Measurements from ENCODE around the gene RCOR1. TPM values are rescaled to one million over a fixed set of nuclear protein-coding genes. Genes with fewer than 3 reads are reported as not detected.

The RCOR1 gene
- total RNA-seq: 10 to 100 TPM; 19.8 to 58.7 (median 34.3) TPM

- WGBS, 2 donors: 0 to 2% methylated on average over 13 to 16 of the region's 96 CpGs
- Histone ChIP-seq H3K4me1 (peaks cover 11 to 29% (median 17%) of the 10 kb centered on the region in 4 donors), H3K27me3 (no peaks in the 10 kb centered on the region), H3K4me3 (peak within 1 kb of the TSS; percentile 71 to 98 (median 88)), H3K27ac (peak within 1 kb of the TSS; percentile 95 to 100 (median 99)), H3K9me3 (no peaks in the 10 kb centered on the region), H3K36me3 (no peaks in the 10 kb centered on the region)
- TF ChIP-seq CTCF (IDR thresholded peaks at IDR 0.05) (peak in 1 of 6 experiments; percentile 10), EP300 (IDR thresholded peaks at IDR 0.05) (peak in 1 of 4 donors; percentile 37), POLR2A (IDR thresholded peaks at IDR 0.05) (peak in 3 of 4 donors; percentile 27 to 89 (median 40)), POLR2AphosphoS5 (IDR thresholded peaks at IDR 0.05) (peak; percentile 89 to 99)
- peak; percentile 95 to 97 for ATAC-seq (ENCODE audit: low FRiP score in 2 of 2)
- peak; percentile 98 to 99 for DNase-seq
These were observed at the start of gene RCOR1 for GRCh38 chr14:102591944-102592762. RCOR1 (plus strand) TSS chr14:102592649; CDS start chr14:102592887, 238 bp downstream.

GRCh38 chr14:102544046-102544746 lies 48.3 kb upstream of the RCOR1 start:
- ATAC-seq (ENCODE audit: low FRiP score in 2 of 2) (peak in 1 of 2 donors; percentile 47), DNase-seq (no peak)
- H3K9me3 ChIP-seq: no peaks in the 10 kb centered on the region
- H3K27ac ChIP-seq: no peak overlapping the region
- TF ChIP-seq CTCF (IDR thresholded peaks at IDR 0.05) (no peak), EP300 (IDR thresholded peaks at IDR 0.05) (no peak), POLR2A (IDR thresholded peaks at IDR 0.05) (no peak), POLR2AphosphoS5 (IDR thresholded peaks at IDR 0.05) (no peak)
- no peaks in the 10 kb centered on the region for H3K36me3 ChIP-seq
- WGBS, 2 donors: 57 to 73% methylated on average over 6 to 15 of the region's 43 CpGs
- H3K4me1 ChIP-seq: peaks cover 10 to 33% (median 16%) of the 10 kb centered on the region in 4 donors
- peak overlapping the region in 3 of 4 donors; percentile 25 to 37 (median 35) for H3K4me3 ChIP-seq
- peaks cover 0 to 23% (median 14%) of the 10 kb centered on the region in 4 donors for H3K27me3 ChIP-seq

- no peaks in the 10 kb centered on the region for H3K36me3 ChIP-seq
- H3K27ac ChIP-seq: no peak overlapping the region
- no peak for TF ChIP-seq EP300 (IDR thresholded peaks at IDR 0.05)
- no peak for TF ChIP-seq POLR2A (IDR thresholded peaks at IDR 0.05)
- TF ChIP-seq POLR2AphosphoS5 (IDR thresholded peaks at IDR 0.05): no peak
- no peak for TF ChIP-seq CTCF (IDR thresholded peaks at IDR 0.05)
- H3K27me3 ChIP-seq: peaks cover 0 to 23% (median 14%) of the 10 kb centered on the region in 4 donors
- ATAC-seq (ENCODE audit: low FRiP score in 2 of 2) (peak in 1 of 2 donors; percentile 81), DNase-seq (peak in 1 of 2 donors; percentile 90)
- no peaks in the 10 kb centered on the region for H3K9me3 ChIP-seq
- H3K4me3 ChIP-seq: peak overlapping the region in 3 of 4 donors; percentile 25 to 37 (median 35)
- H3K4me1 ChIP-seq: peaks cover 6 to 27% (median 14%) of the 10 kb centered on the region in 4 donors
- 7 to 22% methylated on average over 25 to 40 of the region's 66 CpGs for WGBS, 2 donors
These were observed 47.5 kb upstream of the RCOR1 start for GRCh38 chr14:102544747-102545460.

DNA sequence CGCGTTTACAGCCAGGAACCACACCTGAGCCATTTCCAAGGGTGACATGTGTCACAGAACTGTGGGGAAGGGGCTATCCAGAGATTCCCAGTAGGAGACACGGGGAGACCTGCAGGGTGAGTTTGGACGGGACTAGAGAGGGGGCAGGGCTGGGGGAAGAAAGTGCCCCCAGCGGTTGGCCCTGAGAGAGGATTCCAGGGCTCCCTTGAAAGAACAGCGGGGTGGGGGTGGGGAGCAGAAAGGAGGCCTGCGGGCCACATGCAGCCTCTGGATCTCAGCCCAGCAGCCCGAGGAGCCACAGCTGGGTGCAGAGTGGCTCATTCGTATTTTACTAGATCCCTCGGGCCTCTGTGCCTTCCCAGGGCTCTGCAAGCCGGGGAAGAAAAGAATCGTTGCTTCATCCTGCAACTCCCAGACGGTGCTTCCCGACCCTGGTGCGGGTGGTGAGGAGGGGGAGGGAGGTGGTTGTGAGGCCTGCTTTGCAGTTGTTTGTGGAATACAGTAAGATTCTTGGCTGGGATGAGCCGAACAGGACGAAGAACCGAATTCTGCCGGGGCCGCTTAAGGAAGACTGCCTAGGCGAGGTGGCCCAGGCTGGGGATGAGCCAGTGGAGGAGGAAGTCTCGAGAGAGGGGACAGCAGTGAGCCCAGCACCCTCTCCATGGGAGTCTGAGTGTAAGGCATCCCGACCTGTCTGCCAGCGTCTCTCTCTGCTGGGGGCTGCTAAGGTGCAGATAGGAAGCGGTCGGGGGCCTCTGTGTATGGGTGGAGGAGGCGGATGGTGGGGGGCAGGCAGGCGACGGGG lies 46.8 kb upstream of the RCOR1 start:
- no peaks in the 10 kb centered on the region for H3K36me3 ChIP-seq
- H3K4me1 ChIP-seq: peaks cover 3 to 20% (median 10%) of the 10 kb centered on the region in 4 donors
- no peak overlapping the region for H3K27ac ChIP-seq
- H3K4me3 ChIP-seq: no peak overlapping the region
- DNase-seq: no peak
- WGBS, 2 donors: 66 to 80% methylated on average over 21 to 29 of the region's 29 CpGs
- H3K27me3 ChIP-seq: peaks cover 0 to 23% (median 14%) of the 10 kb centered on the region in 4 donors
- TF ChIP-seq CTCF (IDR thresholded peaks at IDR 0.05): no peak
- TF ChIP-seq POLR2AphosphoS5 (IDR thresholded peaks at IDR 0.05): no peak
- no peak for TF ChIP-seq POLR2A (IDR thresholded peaks at IDR 0.05)
- TF ChIP-seq EP300 (IDR thresholded peaks at IDR 0.05): no peak
- no peak for ATAC-seq (ENCODE audit: low FRiP score in 2 of 2)
- no peaks in the 10 kb centered on the region for H3K9me3 ChIP-seq

All from upper lobe of left lung (tissue), 6 donors.